ENCODE data around the gene ATG12. TPM values are rescaled to one million over a fixed set of nuclear protein-coding genes. Genes with fewer than 3 reads are reported as not detected.
A peak's percentile ranks its signal among the peaks of the same experiment; 100 is the strongest.

The ATG12 gene
- total and polyA plus RNA-seq, 2 of the 13 experiments (the other 11 are each of a cell fraction or from before 2014, with no cell fraction given): 46.4 to 58.1 TPM

GRCh38 chr5:115842089-115842935 is 947 bp upstream of the ATG12 start (continued):
- 0 out of 2 replicates have a peak, but pooled peaks have one; percentile 13 for TF ChIP-seq ZNF790 (CRISPR knock-in tag; IDR thresholded peaks at IDR 0.05; ENCODE audit: borderline replicate concordance)
- TF ChIP-seq ZNF777 (CRISPR knock-in tag; IDR thresholded peaks at IDR 0.05): peak; percentile 90
- TF ChIP-seq, protein P1, sequence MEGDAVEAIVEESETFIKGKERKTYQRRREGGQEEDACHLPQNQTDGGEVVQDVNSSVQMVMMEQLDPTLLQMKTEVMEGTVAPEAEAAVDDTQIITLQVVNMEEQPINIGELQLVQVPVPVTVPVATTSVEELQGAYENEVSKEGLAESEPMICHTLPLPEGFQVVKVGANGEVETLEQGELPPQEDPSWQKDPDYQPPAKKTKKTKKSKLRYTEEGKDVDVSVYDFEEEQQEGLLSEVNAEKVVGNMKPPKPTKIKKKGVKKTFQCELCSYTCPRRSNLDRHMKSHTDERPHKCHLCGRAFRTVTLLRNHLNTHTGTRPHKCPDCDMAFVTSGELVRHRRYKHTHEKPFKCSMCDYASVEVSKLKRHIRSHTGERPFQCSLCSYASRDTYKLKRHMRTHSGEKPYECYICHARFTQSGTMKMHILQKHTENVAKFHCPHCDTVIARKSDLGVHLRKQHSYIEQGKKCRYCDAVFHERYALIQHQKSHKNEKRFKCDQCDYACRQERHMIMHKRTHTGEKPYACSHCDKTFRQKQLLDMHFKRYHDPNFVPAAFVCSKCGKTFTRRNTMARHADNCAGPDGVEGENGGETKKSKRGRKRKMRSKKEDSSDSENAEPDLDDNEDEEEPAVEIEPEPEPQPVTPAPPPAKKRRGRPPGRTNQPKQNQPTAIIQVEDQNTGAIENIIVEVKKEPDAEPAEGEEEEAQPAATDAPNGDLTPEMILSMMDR (CRISPR knock-in tag; IDR thresholded peaks at IDR 0.05): peak; percentile 65
- peak; percentile 8; the same call in 1 of the 2 replicates for TF ChIP-seq SALL1 (CRISPR knock-in tag; IDR thresholded peaks at IDR 0.05)
- TF ChIP-seq ZNF788 (CRISPR knock-in tag; IDR thresholded peaks at IDR 0.05; ENCODE audit: borderline replicate concordance): 0 out of 2 replicates have a peak, but pooled peaks have one; percentile 9
- TF ChIP-seq REL (CRISPR knock-in tag; conservative IDR thresholded peaks at IDR 0.05): no peak
- TF ChIP-seq JDP2 (CRISPR knock-in tag; IDR thresholded peaks at IDR 0.05; ENCODE audit: borderline replicate concordance): no peak
- TF ChIP-seq NFE2L1 (CRISPR knock-in tag; IDR thresholded peaks at IDR 0.05; ENCODE audit: borderline replicate concordance): 0 out of 2 replicates have a peak, but pooled peaks have one; percentile 45
- no peak for TF ChIP-seq SOX6 (IDR thresholded peaks at IDR 0.05)
- no peak for TF ChIP-seq SOX6 (CRISPR knock-in tag; IDR thresholded peaks at IDR 0.05)
- no peak for TF ChIP-seq ELK4 (CRISPR knock-in tag; IDR thresholded peaks at IDR 0.05; ENCODE audit: borderline replicate concordance)
- TF ChIP-seq FOXP1 (IDR thresholded peaks at IDR 0.05): no peak
- TF ChIP-seq FOXP1 (CRISPR knock-in tag; IDR thresholded peaks at IDR 0.05): no peak
- TF ChIP-seq, protein P2, sequence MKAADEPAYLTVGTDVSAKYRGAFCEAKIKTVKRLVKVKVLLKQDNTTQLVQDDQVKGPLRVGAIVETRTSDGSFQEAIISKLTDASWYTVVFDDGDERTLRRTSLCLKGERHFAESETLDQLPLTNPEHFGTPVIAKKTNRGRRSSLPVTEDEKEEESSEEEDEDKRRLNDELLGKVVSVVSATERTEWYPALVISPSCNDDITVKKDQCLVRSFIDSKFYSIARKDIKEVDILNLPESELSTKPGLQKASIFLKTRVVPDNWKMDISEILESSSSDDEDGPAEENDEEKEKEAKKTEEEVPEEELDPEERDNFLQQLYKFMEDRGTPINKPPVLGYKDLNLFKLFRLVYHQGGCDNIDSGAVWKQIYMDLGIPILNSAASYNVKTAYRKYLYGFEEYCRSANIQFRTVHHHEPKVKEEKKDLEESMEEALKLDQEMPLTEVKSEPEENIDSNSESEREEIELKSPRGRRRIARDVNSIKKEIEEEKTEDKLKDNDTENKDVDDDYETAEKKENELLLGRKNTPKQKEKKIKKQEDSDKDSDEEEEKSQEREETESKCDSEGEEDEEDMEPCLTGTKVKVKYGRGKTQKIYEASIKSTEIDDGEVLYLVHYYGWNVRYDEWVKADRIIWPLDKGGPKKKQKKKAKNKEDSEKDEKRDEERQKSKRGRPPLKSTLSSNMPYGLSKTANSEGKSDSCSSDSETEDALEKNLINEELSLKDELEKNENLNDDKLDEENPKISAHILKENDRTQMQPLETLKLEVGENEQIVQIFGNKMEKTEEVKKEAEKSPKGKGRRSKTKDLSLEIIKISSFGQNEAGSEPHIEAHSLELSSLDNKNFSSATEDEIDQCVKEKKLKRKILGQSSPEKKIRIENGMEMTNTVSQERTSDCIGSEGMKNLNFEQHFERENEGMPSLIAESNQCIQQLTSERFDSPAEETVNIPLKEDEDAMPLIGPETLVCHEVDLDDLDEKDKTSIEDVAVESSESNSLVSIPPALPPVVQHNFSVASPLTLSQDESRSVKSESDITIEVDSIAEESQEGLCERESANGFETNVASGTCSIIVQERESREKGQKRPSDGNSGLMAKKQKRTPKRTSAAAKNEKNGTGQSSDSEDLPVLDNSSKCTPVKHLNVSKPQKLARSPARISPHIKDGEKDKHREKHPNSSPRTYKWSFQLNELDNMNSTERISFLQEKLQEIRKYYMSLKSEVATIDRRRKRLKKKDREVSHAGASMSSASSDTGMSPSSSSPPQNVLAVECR (CRISPR knock-in tag; IDR thresholded peaks at IDR 0.05; ENCODE audit: borderline replicate concordance): peak; percentile 82
- peak; percentile 17; the same call in 1 of the 2 replicates for TF ChIP-seq STAG1 (CRISPR knock-in tag; IDR thresholded peaks at IDR 0.05)
- peak; percentile 21; the same call in 1 of the 2 replicates for TF ChIP-seq TGIF2 (CRISPR knock-in tag; IDR thresholded peaks at IDR 0.05)
- TF ChIP-seq ZNF691 (CRISPR knock-in tag; IDR thresholded peaks at IDR 0.05; ENCODE audit: borderline replicate concordance, low read depth): peak; percentile 47; the same call in 1 of the 2 replicates
- TF ChIP-seq, protein P3, sequence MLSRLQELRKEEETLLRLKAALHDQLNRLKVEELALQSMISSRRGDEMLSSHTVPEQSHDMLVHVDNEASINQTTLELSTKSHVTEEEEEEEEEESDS (CRISPR knock-in tag; IDR thresholded peaks at IDR 0.05; ENCODE audit: borderline replicate concordance): 0 out of 2 replicates have a peak, but pooled peaks have one; percentile 39
- no peak for TF ChIP-seq ZNF766 (CRISPR knock-in tag; IDR thresholded peaks at IDR 0.05; ENCODE audit: borderline replicate concordance)
- TF ChIP-seq ETV5 (CRISPR knock-in tag; IDR thresholded peaks at IDR 0.05; ENCODE audit: borderline replicate concordance): no peak
- TF ChIP-seq CBX1 (IDR thresholded peaks at IDR 0.05; ENCODE audit: low read depth): no peak

Data from HepG2 (cell line).